Nephron (organoid): ENCODE data around the gene VPS39.

Experiments
- H3K27ac Mint-ChIP-seq, 3 experiments: 2 replicates each; pipeline ENCODE4 v1.8.0; 2020; ENCODE audit warnings: mixed read lengths in 3 of 3, mild to moderate bottlenecking in 2 of 3, moderate library complexity in 1 of 3
- H3K27me3 Mint-ChIP-seq: 2 replicates; pipeline ENCODE4 v1.8.0; 2021; ENCODE audit warnings: low read depth, mild to moderate bottlenecking, moderate library complexity, mixed read lengths
- H3K36me3 Mint-ChIP-seq: 2 replicates; pipeline ENCODE4 v1.8.0; 2020; ENCODE audit warnings: low read depth, mixed read lengths
- H3K4me1 Mint-ChIP-seq: 2 replicates; pipeline ENCODE4 v1.8.0; 2020; ENCODE audit warnings: mixed read lengths
- H3K4me3 Mint-ChIP-seq, 3 experiments: 2 replicates each; pipeline ENCODE4 v1.8.0; 2020; ENCODE audit warnings: mild to moderate bottlenecking in 3 of 3, mixed read lengths in 3 of 3, moderate library complexity in 2 of 3
- H3K9me3 Mint-ChIP-seq: 2 replicates; pipeline ENCODE4 v1.8.0; 2020; ENCODE audit warnings: mixed read lengths
- CTCF ChIP-seq, 3 experiments: fragments of 200-600 bp; sonication (generic); IDR thresholded peaks; one replicate each; pipeline ENCODE4 v1.5.0; 2021; ENCODE audit warnings: antibody characterized with exemption in 3 of 3; ENCODE audit not compliant: unreplicated experiment in 3 of 3

The VPS39 gene

DNA sequence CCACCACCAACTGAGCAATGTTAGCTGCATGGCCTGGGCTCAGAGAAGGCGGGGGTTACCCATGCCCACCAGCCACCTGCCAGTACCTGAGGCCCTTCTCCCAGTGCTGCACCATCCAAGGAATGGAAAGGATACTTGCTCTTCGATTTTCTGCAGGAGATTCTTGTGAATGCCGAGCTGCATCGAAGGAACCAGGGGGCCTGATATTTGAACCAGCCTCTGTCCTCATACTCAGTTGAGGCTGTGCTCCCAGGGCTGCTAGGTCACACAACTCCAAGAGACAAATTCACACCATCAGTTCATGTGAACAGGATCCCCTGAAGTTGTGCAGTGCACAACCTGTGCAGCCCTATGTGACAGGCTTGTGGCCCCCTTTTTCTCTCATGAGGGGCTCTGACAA lies 69.7 kb downstream of the VPS39 start:
- Mint-ChIP-seq H3K9me3 (peaks cover 3% of the 10 kb centered on the region), H3K27me3 (peaks cover 24% of the 10 kb centered on the region), H3K4me3 (no peak overlapping the region), H3K27ac (no peak overlapping the region), H3K4me1 (no peaks in the 10 kb centered on the region), H3K36me3 (no peaks in the 10 kb centered on the region)
- TF ChIP-seq CTCF (IDR thresholded peaks at IDR 0.05; ENCODE audit: unreplicated experiment in 3 of 3) = no peak

DNA sequence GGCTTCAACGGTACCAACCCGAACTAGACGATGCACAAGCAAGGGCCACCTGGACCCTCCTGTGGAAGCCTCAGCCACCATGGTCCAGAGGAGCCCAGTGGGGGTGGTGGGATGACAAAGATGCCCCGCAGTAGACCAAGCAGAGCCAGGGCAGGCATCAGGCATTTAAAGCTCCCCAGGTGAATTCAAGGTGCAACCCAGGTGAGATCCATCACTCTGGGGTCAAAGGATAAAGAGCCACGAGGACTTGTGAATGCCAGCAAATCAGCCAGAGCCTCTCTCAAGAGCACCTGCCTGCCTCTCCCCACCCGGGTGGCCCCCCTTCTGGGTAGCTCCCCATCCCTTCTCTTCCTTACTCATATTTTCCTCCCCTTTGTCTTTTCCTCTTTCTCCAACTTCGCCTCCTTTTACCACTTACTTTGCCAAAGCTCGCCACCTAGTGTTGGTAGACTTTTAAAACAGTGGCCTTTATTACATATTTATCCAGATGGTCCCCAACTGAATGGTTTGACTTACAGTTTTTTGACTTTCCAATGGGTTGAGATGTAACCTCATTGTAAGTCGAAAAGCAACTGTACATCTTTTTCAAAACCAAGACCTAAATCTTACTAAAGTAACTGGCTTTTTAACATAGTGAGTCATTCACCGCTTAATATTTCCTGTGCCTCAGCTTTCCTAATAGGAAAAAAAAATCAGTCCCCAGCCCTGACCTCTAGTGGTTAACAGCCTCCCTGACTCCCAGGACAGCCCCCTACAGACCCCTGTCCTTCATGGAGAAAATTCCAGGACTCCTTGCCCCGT lies 70.4 kb downstream of the VPS39 start:
- peak; percentile 45 to 66 (median 61) for TF ChIP-seq CTCF (IDR thresholded peaks at IDR 0.05; ENCODE audit: unreplicated experiment in 3 of 3)
- peaks cover 24% of the 10 kb centered on the region for H3K27me3 Mint-ChIP-seq
- peaks cover 3% of the 10 kb centered on the region for H3K9me3 Mint-ChIP-seq
- no peak overlapping the region for H3K4me3 Mint-ChIP-seq
- H3K4me1 Mint-ChIP-seq = no peaks in the 10 kb centered on the region
- peak overlapping the region in 1 of 3 experiments; percentile 1 for H3K27ac Mint-ChIP-seq
- no peaks in the 10 kb centered on the region for H3K36me3 Mint-ChIP-seq

DNA sequence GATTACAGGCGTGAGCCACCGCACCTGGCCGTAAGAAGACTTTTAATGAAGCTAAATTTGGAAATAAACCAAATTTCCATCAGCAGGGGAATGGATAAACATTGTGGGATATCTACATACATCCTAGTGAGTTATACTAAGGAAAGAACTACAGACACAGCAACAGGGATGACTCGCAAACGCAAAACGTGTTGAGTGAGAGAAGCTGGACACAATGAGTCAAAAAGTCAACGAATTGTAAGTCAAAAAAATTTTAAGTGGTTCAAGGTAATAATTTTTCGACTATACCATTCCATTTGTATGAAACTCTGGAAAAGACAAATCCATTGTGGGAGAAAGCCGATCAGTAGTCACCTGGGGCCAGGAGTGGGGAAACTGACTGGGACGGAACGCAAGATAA lies 71.6 kb downstream of the VPS39 start:
- H3K9me3 Mint-ChIP-seq = peaks cover 3% of the 10 kb centered on the region
- H3K4me1 Mint-ChIP-seq = no peaks in the 10 kb centered on the region
- H3K36me3 Mint-ChIP-seq = no peaks in the 10 kb centered on the region
- peaks cover 26% of the 10 kb centered on the region for H3K27me3 Mint-ChIP-seq
- no peak overlapping the region for H3K27ac Mint-ChIP-seq
- no peak overlapping the region for H3K4me3 Mint-ChIP-seq
- TF ChIP-seq CTCF (IDR thresholded peaks at IDR 0.05; ENCODE audit: unreplicated experiment in 3 of 3) = no peak

- Mint-ChIP-seq H3K4me1 (no peaks in the 10 kb centered on the region), H3K9me3 (peaks cover 3% of the 10 kb centered on the region), H3K27ac (no peak overlapping the region), H3K4me3 (no peak overlapping the region), H3K36me3 (no peaks in the 10 kb centered on the region), H3K27me3 (peaks cover 31% of the 10 kb centered on the region)
- TF ChIP-seq CTCF (IDR thresholded peaks at IDR 0.05; ENCODE audit: unreplicated experiment in 3 of 3) = no peak
These were observed 72.8 kb downstream of the VPS39 start for GRCh38 chr15:42135351-42135750.

DNA sequence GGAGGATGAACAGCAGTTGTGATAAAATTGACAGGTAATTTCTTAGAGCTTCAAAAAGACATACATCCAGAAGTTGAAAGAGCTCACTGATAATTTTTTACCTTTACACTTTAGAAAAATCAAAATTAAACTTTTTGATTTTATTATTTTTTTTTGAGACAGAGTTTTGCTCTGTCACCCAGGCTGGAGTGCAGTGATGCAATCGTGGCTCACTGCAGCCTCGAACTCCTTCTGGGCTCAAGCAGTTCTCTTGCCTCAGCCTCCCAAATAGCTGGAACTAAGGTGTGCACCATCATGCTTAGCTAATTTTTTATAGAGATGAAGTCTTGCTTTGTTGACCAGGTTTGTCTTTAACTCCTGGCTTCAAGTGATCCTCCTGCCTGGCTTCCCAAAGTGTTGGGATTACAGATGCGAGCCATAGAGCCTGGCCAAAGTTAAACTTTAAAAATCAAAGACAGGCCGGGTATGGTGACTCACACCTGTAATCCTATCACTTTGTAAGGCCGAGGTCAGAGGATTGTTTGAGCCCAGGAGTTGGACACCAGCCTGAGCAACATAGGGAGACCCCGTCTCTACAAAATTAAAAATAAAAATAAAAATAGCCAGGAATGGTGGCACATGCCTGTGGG lies 73.4 kb downstream of the VPS39 start:
- no peaks in the 10 kb centered on the region for H3K4me1 Mint-ChIP-seq
- no peak for TF ChIP-seq CTCF (IDR thresholded peaks at IDR 0.05; ENCODE audit: unreplicated experiment in 3 of 3)
- no peaks in the 10 kb centered on the region for H3K36me3 Mint-ChIP-seq
- H3K27ac Mint-ChIP-seq = no peak overlapping the region
- H3K27me3 Mint-ChIP-seq = peaks cover 31% of the 10 kb centered on the region
- H3K4me3 Mint-ChIP-seq = no peak overlapping the region
- peaks cover 2% of the 10 kb centered on the region for H3K9me3 Mint-ChIP-seq
